Prostate gland (tissue), 2 donors: ENCODE results near the gene BTNL2.

ENCODE experiments used
- CTCF ChIP-seq, 4 experiments: fragments of 200-600 bp in 2 of 4; fragments of 450-650 bp in 2 of 4; sonication (generic) in 2 of 4; IDR thresholded peaks; 1 replicate in 3 of 4; 2 replicates in 1 of 4; pipeline ENCODE4 v1.5.1; 2016 to 2019; ENCODE audit warnings: antibody characterized with exemption in 4 of 4, mild to moderate bottlenecking in 2 of 4, moderate library complexity in 2 of 4
- POLR2A ChIP-seq: fragments of 450-650 bp; IDR thresholded peaks from one replicate; pipeline ENCODE4 v1.6.1; 2016; ENCODE audit warnings: antibody characterized with exemption, mild to moderate bottlenecking
- POLR2AphosphoS5 ChIP-seq: sonication (generic); formaldehyde crosslinking; IDR thresholded peaks from one replicate; pipeline ENCODE4 v1.6.1; 2017; ENCODE audit warnings: antibody characterized with exemption

- no peak for TF ChIP-seq CTCF (IDR thresholded peaks at IDR 0.05)
- TF ChIP-seq POLR2AphosphoS5 = no peak
- TF ChIP-seq POLR2A = no peak
Observed at GRCh38 chr6:32449088-32449736, 42.2 kb upstream of the BTNL2 start.
